HepG2 (cell line): ENCODE measurements around the gene TIMM17A. TPM values are rescaled to one million over a fixed set of nuclear protein-coding genes. Genes with fewer than 3 reads are reported as not detected.

ENCODE experiments used
- ARID2 ChIP-seq: sonication (generic); formaldehyde crosslinking; IDR thresholded peaks from 2 replicates; pipeline ENCODE4 v1.8.1; 2022; ENCODE audit warnings: mild to moderate bottlenecking, missing genetic modification reagents, borderline replicate concordance
- ATRX ChIP-seq: sonication (generic); formaldehyde crosslinking; IDR thresholded peaks from 2 replicates; pipeline ENCODE4 v1.4.0; 2020; ENCODE audit warnings: missing genetic modification reagents, borderline replicate concordance
- FOXP4 ChIP-seq: sonication (generic); formaldehyde crosslinking; IDR thresholded peaks from 2 replicates; pipeline ENCODE4 v1.4.0; 2020; ENCODE audit warnings: missing genetic modification reagents
- HNRNPLL ChIP-seq: fragments of 200-400 bp; formaldehyde crosslinking; IDR thresholded peaks from 2 replicates; pipeline ENCODE4 v1.6.1; 2017; ENCODE audit warnings: mild to moderate bottlenecking, low read depth, low read length; ENCODE audit not compliant: poor library complexity, severe bottlenecking
- HOXA5 ChIP-seq: sonication (generic); formaldehyde crosslinking; IDR thresholded peaks from 2 replicates; pipeline ENCODE4 v1.4.0; 2020; ENCODE audit warnings: missing genetic modification reagents
- MAX ChIP-seq: IDR thresholded peaks from 2 replicates; pipeline ENCODE4 v1.6.1; 2012; ENCODE audit warnings: inconsistent platforms
- MTF2 ChIP-seq: sonication (generic); formaldehyde crosslinking; IDR thresholded peaks from 2 replicates; pipeline ENCODE4 v1.5.0; 2020; ENCODE audit warnings: missing genetic modification reagents, borderline replicate concordance
- MYC ChIP-seq: sonication (generic); formaldehyde crosslinking; IDR thresholded peaks from 2 replicates; pipeline ENCODE4 v1.9.0; 2021; ENCODE audit warnings: missing genetic modification reagents, borderline replicate concordance
- POLR2AphosphoS5 ChIP-seq: IDR thresholded peaks from 2 replicates; pipeline ENCODE4 v1.6.1; 2012; ENCODE audit warnings: low read depth, low read length
- ZBTB46 ChIP-seq: sonication (generic); formaldehyde crosslinking; IDR thresholded peaks from 2 replicates; pipeline ENCODE4 v1.4.0; 2020; ENCODE audit warnings: mild to moderate bottlenecking, missing genetic modification reagents, borderline replicate concordance
- ZNF121 ChIP-seq: sonication (generic); formaldehyde crosslinking; IDR thresholded peaks from 2 replicates; pipeline ENCODE4 v1.5.0; 2020; ENCODE audit warnings: mild to moderate bottlenecking, missing genetic modification reagents
- ZNF761 ChIP-seq: sonication (generic); formaldehyde crosslinking; conservative IDR thresholded peaks from 2 replicates; pipeline ENCODE4 v1.4.0; 2020; ENCODE audit warnings: mild to moderate bottlenecking, missing genetic modification reagents
- polyA plus RNA-seq, 8 experiments: library from polyadenylated mRNA; depleted of rRNA in 3 of 8; stranded (reverse) in 7 of 8; unstranded in 1 of 8; fragments of >200 nt; fragmentation: Illumina TruSeq in 4 of 8; extraction: Trizol in 4 of 8; gene quantifications; 2 replicates each; pipeline versions ENCODE4 v1.2.1 to v1.2.3, GENCODE V29; 2011 to 2016; ENCODE audit warnings: low read depth in 4 of 8, missing spikeins in 1 of 8, mixed read lengths in 1 of 8; ENCODE audit not compliant: insufficient read depth in 1 of 8
- total RNA-seq, 5 experiments: library from RNA; depleted of rRNA; stranded (reverse); fragments of >200 nt; fragmentation: Illumina TruSeq; extraction: Trizol; gene quantifications; 2 replicates each; pipeline ENCODE4 v1.2.3, GENCODE V29; 2016; ENCODE audit warnings: low read depth in 1 of 5
- TF ChIP-seq, protein P1 (sequence below): sonication (generic); formaldehyde crosslinking; IDR thresholded peaks from 2 replicates; pipeline ENCODE4 v1.5.1; 2020; ENCODE audit warnings: mild to moderate bottlenecking, missing genetic modification reagents, moderate library complexity
- TF ChIP-seq, protein P2 (sequence below): sonication (generic); formaldehyde crosslinking; IDR thresholded peaks from 2 replicates; pipeline ENCODE4 v1.4.0; 2020; ENCODE audit warnings: missing genetic modification reagents, borderline replicate concordance

TIMM17A gene
- total and polyA plus RNA-seq, 2 of the 13 experiments (the other 11 are each of a cell fraction or from before 2014, with no cell fraction given): 50.8 to 97.8 TPM

DNA sequence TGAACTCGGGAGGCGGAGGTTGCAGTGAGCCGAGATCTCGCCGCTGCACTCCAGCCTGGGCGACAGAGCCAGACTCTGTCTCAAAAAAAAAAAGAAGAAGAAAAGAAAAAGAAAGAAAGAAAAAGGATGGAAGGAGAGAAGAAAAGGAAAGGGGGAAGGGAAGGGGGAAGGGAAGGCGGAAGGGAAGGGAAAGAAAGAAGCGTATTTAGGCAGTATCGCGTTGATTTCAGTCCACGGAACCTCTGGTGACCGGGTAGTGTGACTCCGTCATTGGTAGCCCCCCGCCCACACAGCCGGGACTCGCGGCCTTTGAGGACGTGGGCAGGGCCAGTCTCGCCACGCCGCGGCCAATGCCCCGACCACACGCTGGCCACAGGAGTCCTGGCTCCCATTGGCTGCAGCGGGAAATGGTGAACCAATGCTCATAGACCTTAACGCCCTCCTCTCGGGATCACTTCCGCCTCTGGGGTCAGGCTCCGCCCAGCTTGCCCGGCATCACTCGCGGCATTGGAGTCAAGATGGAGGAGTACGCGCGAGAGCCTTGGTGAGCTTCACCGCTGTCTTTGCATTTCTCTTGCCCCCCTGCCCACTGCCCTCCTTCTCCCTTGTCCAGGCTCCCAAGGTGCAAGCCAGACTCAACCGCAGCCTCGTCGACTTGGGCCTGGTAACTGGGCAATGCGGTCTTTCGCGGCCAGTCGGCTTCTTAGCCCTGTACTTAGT lies at the start of gene TIMM17A (continued):
- peak; percentile 52; the same call in 1 of the 2 replicates for TF ChIP-seq ZNF121 (CRISPR knock-in tag)
- peak; percentile 94 for TF ChIP-seq POLR2AphosphoS5
- TF ChIP-seq, protein P1, sequence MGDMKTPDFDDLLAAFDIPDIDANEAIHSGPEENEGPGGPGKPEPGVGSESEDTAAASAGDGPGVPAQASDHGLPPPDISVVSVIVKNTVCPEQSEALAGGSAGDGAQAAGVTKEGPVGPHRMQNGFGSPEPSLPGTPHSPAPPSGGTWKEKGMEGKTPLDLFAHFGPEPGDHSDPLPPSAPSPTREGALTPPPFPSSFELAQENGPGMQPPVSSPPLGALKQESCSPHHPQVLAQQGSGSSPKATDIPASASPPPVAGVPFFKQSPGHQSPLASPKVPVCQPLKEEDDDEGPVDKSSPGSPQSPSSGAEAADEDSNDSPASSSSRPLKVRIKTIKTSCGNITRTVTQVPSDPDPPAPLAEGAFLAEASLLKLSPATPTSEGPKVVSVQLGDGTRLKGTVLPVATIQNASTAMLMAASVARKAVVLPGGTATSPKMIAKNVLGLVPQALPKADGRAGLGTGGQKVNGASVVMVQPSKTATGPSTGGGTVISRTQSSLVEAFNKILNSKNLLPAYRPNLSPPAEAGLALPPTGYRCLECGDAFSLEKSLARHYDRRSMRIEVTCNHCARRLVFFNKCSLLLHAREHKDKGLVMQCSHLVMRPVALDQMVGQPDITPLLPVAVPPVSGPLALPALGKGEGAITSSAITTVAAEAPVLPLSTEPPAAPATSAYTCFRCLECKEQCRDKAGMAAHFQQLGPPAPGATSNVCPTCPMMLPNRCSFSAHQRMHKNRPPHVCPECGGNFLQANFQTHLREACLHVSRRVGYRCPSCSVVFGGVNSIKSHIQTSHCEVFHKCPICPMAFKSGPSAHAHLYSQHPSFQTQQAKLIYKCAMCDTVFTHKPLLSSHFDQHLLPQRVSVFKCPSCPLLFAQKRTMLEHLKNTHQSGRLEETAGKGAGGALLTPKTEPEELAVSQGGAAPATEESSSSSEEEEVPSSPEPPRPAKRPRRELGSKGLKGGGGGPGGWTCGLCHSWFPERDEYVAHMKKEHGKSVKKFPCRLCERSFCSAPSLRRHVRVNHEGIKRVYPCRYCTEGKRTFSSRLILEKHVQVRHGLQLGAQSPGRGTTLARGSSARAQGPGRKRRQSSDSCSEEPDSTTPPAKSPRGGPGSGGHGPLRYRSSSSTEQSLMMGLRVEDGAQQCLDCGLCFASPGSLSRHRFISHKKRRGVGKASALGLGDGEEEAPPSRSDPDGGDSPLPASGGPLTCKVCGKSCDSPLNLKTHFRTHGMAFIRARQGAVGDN (CRISPR knock-in tag): peak; percentile 96
- peak; percentile 89 for TF ChIP-seq MYC (CRISPR knock-in tag)
- 0 out of 2 replicates have a peak, but pooled peaks have one; percentile 21 for TF ChIP-seq ZNF761 (CRISPR knock-in tag)
- TF ChIP-seq ARID2 (CRISPR knock-in tag): peak; percentile 63; the same call in 1 of the 2 replicates
- TF ChIP-seq ATRX: no peak
- TF ChIP-seq ZBTB46: 0 out of 2 replicates have a peak, but pooled peaks have one; percentile 39
- TF ChIP-seq MAX: peak; percentile 94
- TF ChIP-seq, protein P2, sequence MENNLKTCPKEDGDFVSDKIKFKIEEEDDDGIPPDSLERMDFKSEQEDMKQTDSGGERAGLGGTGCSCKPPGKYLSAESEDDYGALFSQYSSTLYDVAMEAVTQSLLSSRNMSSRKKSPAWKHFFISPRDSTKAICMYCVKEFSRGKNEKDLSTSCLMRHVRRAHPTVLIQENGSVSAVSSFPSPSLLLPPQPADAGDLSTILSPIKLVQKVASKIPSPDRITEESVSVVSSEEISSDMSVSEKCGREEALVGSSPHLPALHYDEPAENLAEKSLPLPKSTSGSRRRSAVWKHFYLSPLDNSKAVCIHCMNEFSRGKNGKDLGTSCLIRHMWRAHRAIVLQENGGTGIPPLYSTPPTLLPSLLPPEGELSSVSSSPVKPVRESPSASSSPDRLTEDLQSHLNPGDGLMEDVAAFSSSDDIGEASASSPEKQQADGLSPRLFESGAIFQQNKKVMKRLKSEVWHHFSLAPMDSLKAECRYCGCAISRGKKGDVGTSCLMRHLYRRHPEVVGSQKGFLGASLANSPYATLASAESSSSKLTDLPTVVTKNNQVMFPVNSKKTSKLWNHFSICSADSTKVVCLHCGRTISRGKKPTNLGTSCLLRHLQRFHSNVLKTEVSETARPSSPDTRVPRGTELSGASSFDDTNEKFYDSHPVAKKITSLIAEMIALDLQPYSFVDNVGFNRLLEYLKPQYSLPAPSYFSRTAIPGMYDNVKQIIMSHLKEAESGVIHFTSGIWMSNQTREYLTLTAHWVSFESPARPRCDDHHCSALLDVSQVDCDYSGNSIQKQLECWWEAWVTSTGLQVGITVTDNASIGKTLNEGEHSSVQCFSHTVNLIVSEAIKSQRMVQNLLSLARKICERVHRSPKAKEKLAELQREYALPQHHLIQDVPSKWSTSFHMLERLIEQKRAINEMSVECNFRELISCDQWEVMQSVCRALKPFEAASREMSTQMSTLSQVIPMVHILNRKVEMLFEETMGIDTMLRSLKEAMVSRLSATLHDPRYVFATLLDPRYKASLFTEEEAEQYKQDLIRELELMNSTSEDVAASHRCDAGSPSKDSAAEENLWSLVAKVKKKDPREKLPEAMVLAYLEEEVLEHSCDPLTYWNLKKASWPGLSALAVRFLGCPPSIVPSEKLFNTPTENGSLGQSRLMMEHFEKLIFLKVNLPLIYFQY (CRISPR knock-in tag): peak; percentile 31; the same call in 1 of the 2 replicates
- TF ChIP-seq MTF2 (CRISPR knock-in tag): peak; percentile 52; the same call in 1 of the 2 replicates
- peak; percentile 52; the same call in 1 of the 2 replicates for TF ChIP-seq HOXA5 (CRISPR knock-in tag)
- TF ChIP-seq FOXP4 (CRISPR knock-in tag): peak; percentile 61; the same call in 1 of the 2 replicates
- TF ChIP-seq HNRNPLL: peak; percentile 58
